GM19438 (cell line): ENCODE results near the gene ABI1.

Source experiments
- ATAC-seq: cut with Tn5 transposase; IDR thresholded peaks from one replicate; pipeline ENCODE4 v1.9.1; 2021; ENCODE audit warnings: low read depth; ENCODE audit not compliant: unreplicated experiment

ABI1 gene

DNA sequence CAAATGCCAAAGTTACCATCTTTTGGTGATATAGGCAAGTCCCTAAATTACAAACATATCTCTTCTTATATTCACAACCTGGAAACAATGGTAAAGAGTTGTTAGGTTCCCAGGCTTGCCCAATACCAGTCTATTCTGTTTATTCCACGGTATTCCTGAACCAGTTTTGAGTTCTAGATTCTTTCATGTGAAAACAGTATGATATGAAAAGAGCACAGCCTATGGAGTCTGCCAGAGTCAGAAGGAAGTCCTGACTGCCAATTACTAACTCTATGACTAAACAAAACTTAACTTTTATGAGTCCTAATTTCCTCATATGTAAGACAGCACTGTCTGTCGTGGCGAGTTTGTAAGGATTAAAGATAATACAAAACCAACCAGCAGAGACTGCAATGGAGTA, 5.6 kb downstream of the ABI1 start:
- ATAC-seq: no peak

DNA sequence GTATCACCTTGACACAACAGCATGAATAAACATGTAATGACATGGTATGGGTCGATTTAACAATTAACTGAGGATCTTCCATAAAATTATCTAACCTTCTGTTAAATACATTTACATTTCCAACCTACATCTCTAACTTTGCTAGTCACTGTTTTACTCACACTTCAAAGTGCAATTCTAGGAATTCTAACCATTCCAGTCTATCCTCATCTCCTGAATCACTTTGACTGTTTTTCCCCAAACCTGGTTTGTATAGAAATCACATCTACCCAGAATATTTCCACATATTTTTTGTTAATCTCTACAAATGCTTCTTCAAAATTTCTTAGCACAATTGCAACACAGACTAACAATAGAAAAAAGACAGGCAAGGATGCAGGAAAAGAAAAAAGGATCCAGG, 6.2 kb downstream of the ABI1 start:
- no peak for ATAC-seq

DNA sequence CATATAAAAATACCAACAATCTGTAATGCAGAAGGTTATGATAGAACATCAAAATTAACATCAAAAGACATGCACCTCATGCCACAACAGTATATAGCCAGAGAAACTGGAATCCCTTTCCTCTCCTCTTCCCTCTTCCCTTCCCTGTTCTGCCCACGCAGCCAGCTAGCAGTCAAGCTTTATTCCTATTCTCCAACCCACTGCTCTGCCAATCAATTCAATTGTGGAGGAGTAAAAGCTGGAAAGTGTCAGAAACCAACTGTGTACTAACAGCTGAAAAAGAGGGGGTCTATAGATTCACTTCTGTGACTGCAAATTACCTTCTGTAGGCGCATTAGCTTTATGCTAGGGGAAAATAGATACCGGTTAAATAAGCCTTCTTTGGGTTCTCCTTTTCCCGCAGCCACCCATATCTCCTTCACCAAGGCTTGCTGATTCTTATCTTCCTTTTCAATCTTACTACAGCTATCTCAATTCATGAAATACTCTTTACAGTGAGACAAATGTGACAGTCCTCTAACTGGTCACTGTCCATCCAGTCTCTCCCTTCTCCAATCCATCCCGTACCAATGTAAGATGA, 16.3 kb downstream of the ABI1 start:
- no peak for ATAC-seq

DNA sequence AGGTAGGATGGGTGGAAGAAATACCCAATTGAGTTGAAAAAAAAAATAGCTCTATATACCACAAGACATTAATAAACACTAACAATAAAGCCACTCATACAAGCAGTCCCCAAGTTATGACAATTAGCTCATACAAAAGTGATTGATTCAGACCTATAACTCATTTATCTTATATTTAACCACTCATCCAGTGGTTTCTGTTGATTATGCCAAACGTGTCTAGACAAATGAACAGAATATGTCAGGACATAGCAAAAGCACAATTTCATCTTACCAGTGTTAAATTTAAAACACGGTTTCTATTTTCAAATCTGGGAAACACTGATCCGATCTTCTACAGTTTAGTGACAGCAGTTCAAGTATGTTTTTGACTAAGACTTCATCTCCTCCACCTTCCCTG, 17.0 kb downstream of the ABI1 start:
- no peak for ATAC-seq

DNA sequence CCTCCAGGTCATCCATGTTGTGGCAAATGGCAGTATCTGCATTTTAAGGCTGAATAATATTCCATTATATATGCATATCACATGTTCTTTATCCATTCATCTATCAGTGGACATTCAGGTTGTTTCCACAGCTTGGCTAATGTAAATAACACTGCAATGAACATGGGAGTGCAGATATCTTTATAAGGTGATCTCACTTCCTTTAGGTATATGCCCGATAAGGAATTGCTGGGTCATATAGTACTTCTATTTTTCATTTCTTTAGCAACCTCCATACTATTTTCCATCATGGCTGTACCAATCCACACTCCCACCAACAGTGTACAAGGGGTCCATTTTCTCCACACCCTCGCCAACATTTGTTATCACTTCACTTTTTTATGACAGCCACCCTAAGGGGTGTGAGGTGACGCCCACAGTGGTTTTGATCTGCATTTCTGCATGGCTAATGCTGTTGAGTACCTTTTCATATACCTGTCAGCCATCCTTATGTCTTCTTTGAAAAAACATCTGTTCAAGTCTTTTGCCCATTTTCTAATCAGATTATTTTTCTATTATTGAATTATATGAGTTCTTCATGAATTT, 18.9 kb downstream of the ABI1 start:
- no peak for ATAC-seq

DNA sequence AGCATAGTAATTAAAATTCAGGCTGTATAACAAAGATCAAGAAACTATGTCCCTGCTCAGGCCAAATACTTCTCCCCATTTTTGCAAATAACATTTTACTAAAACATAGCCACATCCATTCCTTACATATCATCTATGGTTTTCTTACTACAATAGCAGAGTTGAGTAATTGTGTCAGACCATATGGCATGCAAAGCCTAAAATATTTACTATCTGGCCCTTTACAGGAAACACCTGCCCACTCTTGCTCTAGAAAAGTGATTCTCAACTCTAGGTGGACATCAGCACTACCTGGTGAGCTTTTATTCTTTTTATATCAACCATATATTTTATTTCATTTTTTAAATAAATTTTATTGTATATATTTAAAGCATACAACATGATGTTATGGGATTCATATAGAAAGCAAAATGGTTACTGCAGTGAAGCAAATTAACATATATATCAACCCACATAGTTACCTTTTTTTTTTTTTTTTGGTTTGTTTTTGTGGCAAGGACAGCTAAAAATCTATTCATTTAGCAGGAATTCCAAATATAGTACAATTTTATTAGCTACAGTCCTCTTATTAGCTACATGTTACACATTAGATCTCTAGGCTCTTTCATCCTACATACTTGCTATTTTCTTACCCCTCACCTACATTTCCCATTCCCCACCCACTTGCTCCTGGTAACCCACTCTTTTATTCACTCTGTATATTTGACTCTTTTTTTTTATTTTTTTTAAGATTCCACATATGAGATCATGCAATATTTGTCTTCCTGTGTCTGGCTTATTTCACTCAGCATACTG, 19.6 kb downstream of the ABI1 start:
- ATAC-seq: no peak

DNA sequence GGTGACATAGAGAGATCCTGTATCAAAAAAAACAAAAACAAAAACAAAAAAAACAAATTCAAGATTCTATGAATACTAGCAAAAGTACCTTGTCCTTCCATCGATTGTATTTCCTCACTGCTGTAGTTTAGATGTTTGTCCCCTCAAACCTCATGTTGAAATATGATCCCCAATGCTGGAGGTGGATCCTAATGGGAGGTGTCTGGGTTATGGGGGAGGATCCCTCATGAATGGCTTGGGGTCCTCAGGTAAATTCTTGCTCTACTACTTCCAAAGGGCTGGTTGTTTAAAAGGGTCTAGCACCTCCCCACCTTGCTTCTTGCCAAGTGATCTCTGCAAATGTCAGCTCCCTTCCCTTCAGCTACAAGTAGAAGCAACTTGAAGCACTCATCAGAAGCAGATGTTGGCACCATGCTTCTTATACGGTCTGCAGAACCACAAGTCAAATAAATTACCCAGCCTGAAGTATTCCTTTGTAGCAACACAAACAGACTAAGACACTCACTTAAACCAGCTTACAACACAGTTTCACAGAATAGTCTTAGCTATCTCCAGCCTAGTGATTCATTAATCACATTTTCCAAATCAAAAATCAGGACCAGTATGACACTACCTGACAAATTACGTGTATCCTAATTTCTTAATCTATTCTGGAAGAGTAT, 20.7 kb downstream of the ABI1 start:
- no peak for ATAC-seq

DNA sequence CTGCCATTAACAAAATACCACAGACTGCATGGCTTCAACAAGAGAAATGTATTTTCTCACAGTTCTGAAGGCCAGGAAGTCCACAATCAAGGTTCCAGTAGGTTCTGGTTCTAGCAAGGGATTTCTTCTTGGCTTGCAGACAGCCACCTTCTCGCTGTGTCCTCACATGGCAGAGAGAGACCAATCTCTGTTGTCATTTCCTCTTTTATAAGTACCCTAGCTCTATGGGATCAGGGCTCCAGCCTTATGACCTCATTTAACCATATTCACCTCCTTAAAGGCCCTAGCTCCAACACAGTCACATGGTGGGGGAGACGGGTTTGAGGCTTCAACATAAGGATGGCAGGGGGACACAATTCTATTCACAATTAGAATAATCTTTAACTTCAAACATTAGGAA, 23.6 kb downstream of the ABI1 start:
- ATAC-seq: no peak

DNA sequence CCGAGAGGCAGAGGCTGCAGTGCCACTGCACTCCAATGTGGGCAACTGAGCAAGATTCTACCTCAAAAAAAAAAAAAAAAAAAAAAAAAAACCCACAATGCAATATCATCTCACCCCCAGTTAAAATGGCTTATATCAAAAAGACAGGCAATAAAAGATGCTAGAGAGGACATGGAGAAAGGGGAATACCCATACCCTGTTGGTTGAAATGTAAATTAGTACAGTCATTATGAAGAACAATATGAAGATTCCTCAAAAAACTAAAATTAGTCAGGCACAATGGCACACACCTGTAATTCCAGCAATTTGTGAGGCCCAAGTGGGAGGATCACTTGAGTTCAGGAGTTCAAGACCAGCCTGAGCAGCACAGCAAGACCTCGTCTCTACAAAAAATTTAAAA, 25.7 kb downstream of the ABI1 start:
- no peak for ATAC-seq

DNA sequence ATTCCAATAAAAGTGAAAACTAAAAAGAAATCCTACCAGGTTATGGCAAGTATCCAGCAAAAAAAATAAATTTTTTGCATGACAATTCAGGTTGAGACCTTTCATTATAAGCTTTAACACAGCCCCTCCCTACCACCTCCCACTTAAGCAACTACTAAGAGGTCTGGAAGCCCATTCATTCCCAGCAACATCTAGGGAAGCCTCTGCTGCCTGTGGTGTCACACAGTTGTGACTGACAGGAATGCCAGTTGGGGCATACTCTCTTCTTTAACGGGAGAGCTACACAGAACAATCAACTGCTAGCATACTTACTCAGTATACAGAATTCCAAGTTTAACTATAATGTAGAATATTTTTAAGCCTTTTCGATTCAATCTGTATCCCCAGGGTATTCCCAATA, 27.8 kb downstream of the ABI1 start:
- no peak for ATAC-seq

DNA sequence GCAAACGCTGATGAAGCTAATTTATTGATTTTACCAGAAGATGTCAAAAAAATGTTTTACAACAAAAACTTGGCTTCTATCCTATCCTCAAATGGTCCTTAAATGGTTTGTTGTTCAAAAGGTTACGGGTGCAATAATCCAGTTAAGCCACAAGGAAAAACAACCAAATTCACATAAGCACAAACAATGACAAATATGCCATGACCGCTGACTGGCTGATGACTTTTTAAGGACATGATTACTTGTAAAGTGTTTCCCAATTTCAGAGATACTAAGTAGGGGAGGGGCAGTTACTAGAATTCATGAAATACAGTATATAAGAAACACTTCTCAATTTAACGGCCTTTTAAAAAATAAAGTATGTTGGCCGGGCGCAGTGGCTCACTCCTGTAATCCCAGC, 28.8 kb downstream of the ABI1 start:
- no peak for ATAC-seq

DNA sequence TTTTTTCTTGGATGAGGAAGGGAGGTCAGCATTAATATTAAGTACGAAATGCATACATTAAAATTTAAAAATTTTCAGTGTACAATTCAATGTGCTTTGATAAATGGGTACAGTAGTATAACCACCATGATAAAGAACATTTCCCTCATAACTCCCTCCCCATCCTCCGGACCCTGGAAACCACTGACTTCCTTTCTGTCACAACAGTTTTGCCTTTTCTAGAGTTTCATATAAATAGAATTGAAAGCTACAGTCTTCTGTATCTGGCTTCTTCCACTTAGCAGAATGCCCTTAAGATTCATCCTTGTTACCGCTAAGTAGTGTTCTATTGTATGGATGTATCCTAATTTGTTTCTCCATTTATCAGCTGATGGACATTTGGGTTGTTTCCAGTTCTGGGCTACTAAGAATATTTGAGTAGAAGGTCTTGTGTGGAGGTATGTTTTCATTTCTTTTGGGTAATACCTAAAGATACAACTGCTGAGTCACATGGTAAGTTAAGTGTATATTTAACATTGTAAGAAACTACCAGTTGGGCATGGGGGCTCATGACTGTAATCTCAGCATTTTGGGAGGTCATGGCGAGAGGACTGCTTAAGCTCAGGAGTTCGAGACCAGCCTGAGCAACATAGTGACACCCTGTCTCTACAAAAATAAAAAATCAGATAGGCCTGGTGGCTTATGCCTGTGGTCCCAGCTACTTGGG, 30.8 kb downstream of the ABI1 start:
- ATAC-seq: no peak

DNA sequence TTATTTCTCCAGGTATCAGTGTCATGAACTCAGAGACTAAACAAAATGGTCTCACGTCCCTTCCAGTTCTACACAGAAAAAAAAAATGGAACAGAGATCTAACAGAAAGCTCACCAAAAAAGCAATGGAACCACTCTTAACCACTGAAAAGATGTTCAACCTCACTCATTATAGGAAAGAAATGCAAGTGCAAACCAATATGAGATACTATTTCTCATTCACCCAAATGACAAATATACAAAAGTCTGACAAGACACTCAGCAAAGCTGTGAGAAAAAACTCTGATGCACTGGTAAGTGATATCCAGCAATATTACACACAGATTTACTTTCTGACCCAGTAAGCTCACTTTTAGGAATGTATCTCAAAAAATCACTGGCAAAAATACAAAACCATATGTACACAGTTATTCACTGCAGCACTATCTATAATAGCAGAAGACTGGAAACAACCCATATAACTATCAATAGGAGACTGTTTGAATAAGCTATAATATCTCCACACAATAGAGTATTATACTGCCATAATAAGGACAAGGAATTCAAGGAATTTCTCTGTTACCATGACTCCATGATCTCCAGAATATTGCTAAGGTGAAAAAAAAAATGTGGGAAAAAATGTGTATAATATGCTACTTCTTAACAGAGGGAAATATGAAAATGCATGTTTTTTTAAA, 36.6 kb downstream of the ABI1 start:
- ATAC-seq: no peak

DNA sequence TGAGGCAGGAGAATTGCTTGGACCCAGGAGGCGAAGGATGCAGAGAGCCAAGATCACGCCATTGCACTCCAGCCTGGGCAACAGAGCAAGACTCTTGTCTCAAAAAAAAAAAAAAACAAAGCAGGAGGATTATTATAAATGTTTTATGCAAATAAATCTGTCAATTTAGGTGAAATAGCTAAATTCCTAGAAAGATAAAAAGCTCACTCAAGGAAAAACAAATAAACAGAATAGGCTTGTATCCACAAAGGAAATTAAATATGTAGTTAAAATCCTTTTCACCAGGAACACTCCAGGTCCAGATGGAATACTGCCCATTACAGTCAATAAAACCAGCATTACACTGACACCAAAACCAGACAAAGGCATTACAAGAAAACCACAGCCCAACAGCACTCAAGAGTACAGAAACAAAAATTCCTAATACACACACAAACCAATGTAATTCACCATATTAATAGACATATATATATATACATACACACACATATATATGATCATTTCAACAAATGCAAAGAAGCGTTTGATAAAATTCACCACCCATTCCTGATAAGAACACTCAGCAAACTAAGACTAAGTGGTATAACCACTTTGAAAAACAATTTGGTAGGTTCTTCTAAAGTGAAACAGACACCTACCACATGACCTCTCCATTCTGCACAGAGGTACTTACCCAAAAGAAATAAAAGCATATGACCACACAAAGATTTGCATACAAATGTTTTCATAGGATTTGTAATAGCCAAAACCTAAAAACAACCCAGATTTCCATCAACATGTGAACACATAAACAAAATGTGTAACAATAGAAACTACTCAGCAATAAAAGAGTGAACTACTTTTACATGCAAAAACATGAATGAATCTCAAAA, 38.8 kb downstream of the ABI1 start:
- no peak for ATAC-seq

DNA sequence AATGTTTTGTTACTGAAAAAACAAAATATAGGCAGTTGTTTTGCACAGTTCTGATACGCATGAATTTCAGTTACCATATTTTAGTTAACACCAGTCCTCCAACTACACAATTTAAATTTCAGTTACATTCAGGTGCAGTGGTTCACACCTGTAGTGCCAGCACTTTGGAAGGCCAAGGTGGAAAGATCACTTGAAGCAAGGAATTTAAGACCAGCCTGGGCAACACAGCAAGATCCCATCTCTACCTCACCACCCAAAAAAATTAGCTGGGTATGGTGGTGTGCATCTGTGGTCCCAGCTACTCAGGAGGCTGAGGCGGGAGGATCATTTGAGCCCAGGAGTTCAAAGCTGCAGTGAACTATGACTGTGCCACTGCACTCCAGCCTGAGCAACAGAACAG, 45.3 kb downstream of the ABI1 start:
- ATAC-seq: no peak

DNA sequence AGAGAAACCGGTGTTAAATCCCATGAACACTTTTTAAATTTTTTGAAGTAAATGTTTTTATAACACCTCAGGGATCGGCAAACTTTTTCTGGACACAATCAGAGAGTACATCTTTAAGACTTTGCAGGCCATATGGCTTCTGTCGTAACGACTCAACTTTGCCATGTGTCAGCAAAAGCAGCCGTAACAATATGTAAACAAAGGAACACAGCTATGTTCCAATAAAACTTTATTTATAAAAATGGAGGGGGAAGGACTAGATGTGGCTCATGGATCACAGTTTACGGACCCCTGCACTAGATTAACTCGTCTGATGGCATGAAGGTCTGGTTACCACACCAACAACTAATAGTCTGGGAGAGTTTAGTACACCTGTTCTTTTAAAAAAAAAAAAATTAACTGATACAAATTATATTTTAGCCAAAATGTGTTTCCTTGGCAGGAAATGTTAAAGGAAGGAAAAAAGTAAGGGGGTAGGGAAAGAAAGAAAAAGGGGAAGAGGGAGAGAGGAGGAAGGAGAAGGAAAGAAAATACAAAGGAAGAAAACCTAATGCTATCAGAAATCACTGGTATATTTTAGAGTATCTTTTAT, 50.2 kb downstream of the ABI1 start:
- ATAC-seq: no peak

DNA sequence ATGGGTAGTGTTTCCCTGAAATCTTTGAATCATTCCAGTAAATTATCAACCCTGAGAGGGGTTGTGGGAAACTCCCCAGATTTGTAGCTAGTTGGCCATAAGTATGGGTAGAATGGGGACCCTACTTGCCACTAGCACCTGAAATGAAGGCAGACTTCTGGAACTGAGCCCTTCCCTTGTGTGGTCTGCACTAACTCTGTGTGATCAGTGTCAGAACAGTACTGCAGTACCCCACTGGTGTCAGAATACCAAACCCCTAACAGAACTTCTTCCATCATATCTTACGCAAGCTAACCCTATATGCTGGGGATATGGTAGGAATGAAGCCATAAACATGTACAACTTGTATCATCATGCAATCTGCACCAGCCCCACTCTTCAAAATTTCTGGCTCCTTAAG, 50.8 kb downstream of the ABI1 start:
- no peak for ATAC-seq

DNA sequence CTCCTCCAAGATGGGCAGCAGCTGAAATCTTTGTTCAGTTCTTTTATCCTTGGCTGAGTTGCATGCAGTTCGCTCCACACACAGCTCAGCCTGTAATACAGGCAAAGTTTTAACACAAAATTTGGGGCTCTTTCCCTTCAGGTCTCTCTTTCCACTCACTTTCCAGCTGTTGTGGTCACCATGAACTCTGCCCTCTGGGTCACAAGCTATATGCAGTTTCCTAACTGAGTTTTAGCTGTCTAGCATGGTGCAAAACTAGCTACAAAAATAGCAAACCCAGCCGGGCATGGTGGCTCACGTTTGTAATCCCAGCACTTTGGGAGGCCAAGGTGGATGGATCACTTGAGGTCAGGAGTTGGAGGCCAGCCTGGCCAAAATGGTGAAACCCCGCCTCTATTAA, 53.2 kb downstream of the ABI1 start:
- ATAC-seq: no peak

DNA sequence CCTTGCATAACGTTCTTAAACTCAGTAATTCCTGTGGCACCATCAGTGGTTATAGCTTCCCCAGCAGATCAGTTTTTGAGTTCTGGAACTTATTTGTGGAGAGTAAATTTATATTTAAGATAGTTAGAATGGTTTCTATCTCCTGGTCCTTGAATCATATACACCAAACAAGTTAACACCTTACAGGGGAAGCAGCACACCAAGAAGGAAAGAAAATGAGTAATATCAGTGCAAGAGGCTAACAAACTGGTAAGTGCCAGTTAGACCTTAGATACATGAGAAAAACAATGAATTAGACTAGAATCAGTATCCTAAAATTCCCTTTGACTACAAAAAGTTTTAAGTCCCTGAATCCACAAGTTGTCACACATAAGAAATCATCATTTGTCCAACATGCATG, 54.2 kb downstream of the ABI1 start:
- no peak for ATAC-seq
